ENCODE results near the gene ACOT7.
A peak's percentile ranks its signal among the peaks of the same experiment; 100 is the strongest.

Gene ACOT7

DNA sequence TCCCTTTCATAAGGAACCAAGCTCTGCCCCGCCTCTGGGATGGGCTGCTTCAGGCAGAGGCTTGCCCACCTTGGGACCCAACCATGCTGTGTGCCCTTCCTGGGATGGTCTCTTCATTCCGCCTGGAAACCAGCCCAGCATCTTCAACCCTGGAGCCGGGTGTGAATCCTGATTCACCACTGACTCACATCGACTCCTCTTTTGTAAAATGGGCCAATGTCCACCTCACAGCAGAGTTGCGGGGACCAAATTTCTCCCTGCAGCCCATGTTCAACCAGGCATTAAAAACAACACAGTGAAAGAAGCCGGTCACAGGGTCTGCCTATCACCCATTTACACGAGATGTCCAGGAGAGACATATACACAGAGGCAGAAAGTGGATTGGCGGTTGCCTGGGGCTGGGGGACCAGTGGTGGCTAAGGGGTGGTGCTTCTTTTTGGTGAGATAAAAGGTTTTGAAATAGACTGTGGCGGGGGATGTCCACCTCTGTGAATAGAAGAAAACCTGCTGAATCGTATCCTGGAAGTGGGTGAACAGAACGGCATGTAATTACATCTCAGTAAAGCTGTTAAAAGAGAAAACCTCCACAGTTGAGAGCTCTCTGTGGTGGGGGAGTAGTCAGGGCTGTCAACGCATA lies 125.8 kb downstream of the ACOT7 start:
- Histone ChIP-seq H3K9me3 (replicated peaks in 1 of 2; ENCODE audit: control insufficient read depth in 2 of 2, insufficient read depth in 1 of 2, low read depth in 1 of 2, low read length in 2 of 2) (no peaks in the 10 kb centered on the region), H2AFZ (ENCODE audit: low read length) (no peak overlapping the region), H3K4ac (ENCODE audit: low read length) (no peak overlapping the region), H4K8ac (ENCODE audit: low read depth, low read length) (no peak overlapping the region), H2BK15ac (ENCODE audit: low read length) (no peak overlapping the region), H3K27ac (replicated peaks; ENCODE audit: low read length) (no peak overlapping the region), H2BK12ac (ENCODE audit: low read length) (no peak overlapping the region), H3K4me2 (ENCODE audit: insufficient read depth, low read length, poor library complexity, severe bottlenecking) (no peak overlapping the region), H3K27me3 (ENCODE audit: control insufficient read depth in 3 of 3, insufficient read depth in 3 of 3, low read depth in 1 of 3, low read length in 3 of 3) (no peaks in the 10 kb centered on the region), H2BK120ac (ENCODE audit: low read depth, low read length) (no peak overlapping the region), H3K9ac (ENCODE audit: low read depth, low read length, poor library complexity) (no peak overlapping the region), H4K91ac (ENCODE audit: low read depth, low read length, poor library complexity) (no peak overlapping the region), H3K4me3 (ENCODE audit: low read length in 2 of 2) (no peak overlapping the region), H3K14ac (ENCODE audit: low read length) (no peak overlapping the region), H3K36me3 (replicated peaks in 1 of 2; ENCODE audit: control insufficient read depth in 2 of 2, insufficient read depth in 2 of 2, low read length in 2 of 2) (peaks cover 7 to 20% of the 10 kb centered on the region in 2 donors), H3K18ac (ENCODE audit: low read length) (no peak overlapping the region), H2AK5ac (ENCODE audit: low read depth, low read length) (no peak overlapping the region), H3K23ac (ENCODE audit: low read depth, low read length, poor library complexity) (no peak overlapping the region), H3K79me1 (ENCODE audit: low read depth, low read length) (peaks cover 2% of the 10 kb centered on the region), H3K4me1 (ENCODE audit: control insufficient read depth in 2 of 2, insufficient read depth in 1 of 2, low read depth in 1 of 2, low read length in 2 of 2) (peaks cover 24 to 44% of the 10 kb centered on the region in 2 donors), H2BK5ac (ENCODE audit: low read length) (no peak overlapping the region)
- WGBS, 2 donors (ENCODE audit: extremely low coverage in 2 of 2, insufficient read length in 2 of 2, insufficient replicate concordance in 1 of 2), result no CpG with 5 or more reads among the region's 12 CpGs
- DNase-seq (ENCODE audit: low spot score), result no peak

DNA sequence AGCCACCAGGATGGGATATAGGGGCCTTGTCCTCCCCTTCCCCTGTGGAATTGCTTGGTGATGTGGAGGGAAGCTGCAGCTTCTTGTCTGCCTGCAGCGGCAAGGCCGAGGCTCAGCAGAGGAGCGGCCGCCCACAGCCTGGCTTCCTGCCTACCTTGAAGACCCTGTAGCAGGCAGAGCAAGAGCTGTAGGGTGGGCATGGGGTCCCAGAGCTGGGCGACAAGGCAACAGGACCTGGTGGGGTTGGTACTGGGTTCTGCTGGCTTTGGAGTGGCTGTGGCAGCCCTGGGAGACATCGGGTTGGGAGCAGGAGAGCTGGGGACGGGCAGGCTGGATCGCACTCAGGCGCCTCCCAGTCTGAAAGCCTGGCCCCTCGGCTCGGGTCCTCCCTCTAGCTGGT lies 126.9 kb downstream of the ACOT7 start:
- Histone ChIP-seq H2AK5ac (ENCODE audit: low read depth, low read length) (no peak overlapping the region), H3K27me3 (ENCODE audit: control insufficient read depth in 3 of 3, insufficient read depth in 3 of 3, low read depth in 1 of 3, low read length in 3 of 3) (no peaks in the 10 kb centered on the region), H3K9me3 (replicated peaks in 1 of 2; ENCODE audit: control insufficient read depth in 2 of 2, insufficient read depth in 1 of 2, low read depth in 1 of 2, low read length in 2 of 2) (no peaks in the 10 kb centered on the region), H3K4me1 (ENCODE audit: control insufficient read depth in 2 of 2, insufficient read depth in 1 of 2, low read depth in 1 of 2, low read length in 2 of 2) (peaks cover 22 to 41% of the 10 kb centered on the region in 2 donors), H3K9ac (ENCODE audit: low read depth, low read length, poor library complexity) (no peak overlapping the region), H3K4me3 (ENCODE audit: low read length in 2 of 2) (no peak overlapping the region), H3K14ac (ENCODE audit: low read length) (no peak overlapping the region), H4K91ac (ENCODE audit: low read depth, low read length, poor library complexity) (no peak overlapping the region), H3K27ac (replicated peaks; ENCODE audit: low read length) (no peak overlapping the region), H3K36me3 (replicated peaks in 1 of 2; ENCODE audit: control insufficient read depth in 2 of 2, insufficient read depth in 2 of 2, low read length in 2 of 2) (peaks cover 7 to 12% of the 10 kb centered on the region in 2 donors), H2BK15ac (ENCODE audit: low read length) (no peak overlapping the region), H2BK120ac (ENCODE audit: low read depth, low read length) (no peak overlapping the region), H2BK5ac (ENCODE audit: low read length) (no peak overlapping the region), H3K23ac (ENCODE audit: low read depth, low read length, poor library complexity) (no peak overlapping the region), H3K4ac (ENCODE audit: low read length) (no peak overlapping the region), H2BK12ac (ENCODE audit: low read length) (no peak overlapping the region), H2AFZ (ENCODE audit: low read length) (no peak overlapping the region), H3K79me1 (ENCODE audit: low read depth, low read length) (peaks cover 2% of the 10 kb centered on the region), H4K8ac (ENCODE audit: low read depth, low read length) (no peak overlapping the region), H3K18ac (ENCODE audit: low read length) (no peak overlapping the region), H3K4me2 (ENCODE audit: insufficient read depth, low read length, poor library complexity, severe bottlenecking) (no peak overlapping the region)
- WGBS, 2 donors (ENCODE audit: extremely low coverage in 2 of 2, insufficient read length in 2 of 2, insufficient replicate concordance in 1 of 2), result no CpG with 5 or more reads among the region's 11 CpGs
- DNase-seq (ENCODE audit: low spot score), result no peak

DNA sequence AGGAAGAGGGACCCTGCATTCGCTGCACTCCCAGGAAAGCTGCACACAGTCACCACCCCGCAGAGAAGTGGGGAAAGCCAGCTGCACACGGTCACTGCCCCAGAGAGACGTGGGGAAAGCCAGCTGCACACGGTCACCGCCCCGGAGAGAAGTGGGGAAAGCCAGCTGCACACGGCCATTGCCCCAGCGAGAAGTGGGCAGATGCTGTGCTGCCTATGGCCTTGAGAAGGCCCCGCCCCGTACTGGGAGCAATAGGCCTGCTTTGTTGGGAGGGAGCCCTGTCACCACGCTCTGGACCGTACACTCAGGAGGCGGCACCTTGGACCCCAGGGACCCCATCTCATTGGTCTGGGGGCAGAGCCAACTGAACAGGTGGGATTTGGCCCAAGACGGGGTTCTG lies 128.4 kb downstream of the ACOT7 start:
- Histone ChIP-seq H3K4me2 (ENCODE audit: insufficient read depth, low read length, poor library complexity, severe bottlenecking) (no peak overlapping the region), H2BK12ac (ENCODE audit: low read length) (peak overlapping the region; percentile 48), H3K9me3 (replicated peaks in 1 of 2; ENCODE audit: control insufficient read depth in 2 of 2, insufficient read depth in 1 of 2, low read depth in 1 of 2, low read length in 2 of 2) (no peaks in the 10 kb centered on the region), H3K79me1 (ENCODE audit: low read depth, low read length) (peaks cover 3% of the 10 kb centered on the region), H3K18ac (ENCODE audit: low read length) (no peak overlapping the region), H2BK120ac (ENCODE audit: low read depth, low read length) (no peak overlapping the region), H3K27me3 (ENCODE audit: control insufficient read depth in 3 of 3, insufficient read depth in 3 of 3, low read depth in 1 of 3, low read length in 3 of 3) (no peaks in the 10 kb centered on the region), H2AK5ac (ENCODE audit: low read depth, low read length) (no peak overlapping the region), H3K23ac (ENCODE audit: low read depth, low read length, poor library complexity) (peak overlapping the region; percentile 81), H2AFZ (ENCODE audit: low read length) (no peak overlapping the region), H3K27ac (replicated peaks; ENCODE audit: low read length) (no peak overlapping the region), H3K4ac (ENCODE audit: low read length) (no peak overlapping the region), H4K91ac (ENCODE audit: low read depth, low read length, poor library complexity) (no peak overlapping the region), H3K14ac (ENCODE audit: low read length) (no peak overlapping the region), H2BK5ac (ENCODE audit: low read length) (no peak overlapping the region), H3K36me3 (replicated peaks in 1 of 2; ENCODE audit: control insufficient read depth in 2 of 2, insufficient read depth in 2 of 2, low read length in 2 of 2) (peaks cover 4 to 6% of the 10 kb centered on the region in 2 donors), H3K4me3 (ENCODE audit: low read length in 2 of 2) (no peak overlapping the region), H2BK15ac (ENCODE audit: low read length) (no peak overlapping the region), H4K8ac (ENCODE audit: low read depth, low read length) (no peak overlapping the region), H3K9ac (ENCODE audit: low read depth, low read length, poor library complexity) (no peak overlapping the region), H3K4me1 (ENCODE audit: control insufficient read depth in 2 of 2, insufficient read depth in 1 of 2, low read depth in 1 of 2, low read length in 2 of 2) (peaks cover 10 to 39% of the 10 kb centered on the region in 2 donors)
- WGBS, 2 donors (ENCODE audit: extremely low coverage in 2 of 2, insufficient read length in 2 of 2, insufficient replicate concordance in 1 of 2), result no CpG with 5 or more reads among the region's 15 CpGs
- DNase-seq (ENCODE audit: low spot score), result no peak

DNA sequence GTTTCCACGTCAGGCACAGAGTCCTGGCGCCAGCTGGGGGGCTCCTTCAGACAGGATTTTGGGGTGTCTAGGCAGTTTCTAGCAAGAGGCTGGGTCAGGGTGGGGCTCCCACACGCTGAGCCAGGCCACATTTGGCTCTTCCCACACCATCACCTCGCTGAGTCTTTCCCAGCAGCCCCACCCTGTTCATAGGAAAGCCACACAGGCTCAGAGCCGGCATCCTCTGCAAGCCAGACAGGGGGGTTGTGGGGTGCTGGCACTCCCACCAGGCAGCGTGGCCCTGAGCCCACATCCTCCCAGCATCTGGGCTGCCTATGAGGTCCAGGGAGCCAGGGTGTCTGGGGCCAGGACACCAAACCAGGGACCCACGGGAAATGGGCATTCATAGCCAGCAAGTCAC lies 129.9 kb downstream of the ACOT7 start:
- Histone ChIP-seq H2BK120ac (ENCODE audit: low read depth, low read length) (no peak overlapping the region), H2AFZ (ENCODE audit: low read length) (no peak overlapping the region), H3K9ac (ENCODE audit: low read depth, low read length, poor library complexity) (no peak overlapping the region), H3K18ac (ENCODE audit: low read length) (no peak overlapping the region), H3K27me3 (ENCODE audit: control insufficient read depth in 3 of 3, insufficient read depth in 3 of 3, low read depth in 1 of 3, low read length in 3 of 3) (no peaks in the 10 kb centered on the region), H3K9me3 (replicated peaks in 1 of 2; ENCODE audit: control insufficient read depth in 2 of 2, insufficient read depth in 1 of 2, low read depth in 1 of 2, low read length in 2 of 2) (no peaks in the 10 kb centered on the region), H2BK15ac (ENCODE audit: low read length) (no peak overlapping the region), H4K91ac (ENCODE audit: low read depth, low read length, poor library complexity) (no peak overlapping the region), H3K27ac (replicated peaks; ENCODE audit: low read length) (no peak overlapping the region), H3K14ac (ENCODE audit: low read length) (no peak overlapping the region), H2BK12ac (ENCODE audit: low read length) (no peak overlapping the region), H3K23ac (ENCODE audit: low read depth, low read length, poor library complexity) (no peak overlapping the region), H2BK5ac (ENCODE audit: low read length) (no peak overlapping the region), H3K4ac (ENCODE audit: low read length) (no peak overlapping the region), H3K36me3 (replicated peaks in 1 of 2; ENCODE audit: control insufficient read depth in 2 of 2, insufficient read depth in 2 of 2, low read length in 2 of 2) (peaks cover 4 to 6% of the 10 kb centered on the region in 2 donors), H3K4me3 (ENCODE audit: low read length in 2 of 2) (no peak overlapping the region), H4K8ac (ENCODE audit: low read depth, low read length) (no peak overlapping the region), H3K4me2 (ENCODE audit: insufficient read depth, low read length, poor library complexity, severe bottlenecking) (no peak overlapping the region), H3K4me1 (ENCODE audit: control insufficient read depth in 2 of 2, insufficient read depth in 1 of 2, low read depth in 1 of 2, low read length in 2 of 2) (peaks cover 14 to 38% of the 10 kb centered on the region in 2 donors), H2AK5ac (ENCODE audit: low read depth, low read length) (no peak overlapping the region), H3K79me1 (ENCODE audit: low read depth, low read length) (peaks cover 9% of the 10 kb centered on the region)
- DNase-seq (ENCODE audit: low spot score), result no peak
- no CpG with 5 or more reads among the region's 7 CpGs for WGBS, 2 donors (ENCODE audit: extremely low coverage in 2 of 2, insufficient read length in 2 of 2, insufficient replicate concordance in 1 of 2)

Data from neuronal stem cell (in vitro differentiated cells).